CD4-positive, alpha-beta T cell treated with Interleukin-15 for 4 hours (primary cell): ENCODE results near the gene PDCD1.

Experiments used
- DNase-seq: peaks from one replicate; pipeline ENCODE4 v3.0.0-alpha.2; 2020; ENCODE audit warnings: low spot score

PDCD1 gene

DNA sequence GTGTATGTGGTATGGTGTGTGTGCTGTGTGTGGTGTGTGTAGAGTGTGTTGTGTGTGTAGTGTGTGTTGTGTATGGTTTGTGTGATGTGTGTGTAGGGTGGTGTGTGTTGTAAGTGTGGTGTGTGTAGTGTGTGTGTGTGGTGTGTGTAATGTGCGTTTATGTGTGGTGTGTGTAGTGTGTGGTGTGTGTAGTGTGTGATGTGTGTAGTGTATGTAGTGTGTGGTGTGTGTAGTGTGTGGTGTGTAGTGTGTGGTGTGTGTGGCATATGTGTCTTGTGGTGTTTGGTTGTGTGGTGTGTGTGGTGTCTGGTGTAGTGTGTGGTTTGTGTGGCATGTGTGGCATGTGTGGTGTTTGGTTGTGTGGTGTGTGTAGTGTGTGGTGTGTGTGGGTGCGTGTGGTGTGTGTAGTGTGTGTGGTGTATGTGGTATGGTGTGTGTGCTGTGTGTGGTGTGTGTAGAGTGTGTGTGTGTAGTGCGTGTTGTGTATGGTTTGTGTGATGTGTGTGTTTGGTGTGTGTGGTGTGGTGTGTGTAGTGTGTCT, 6.8 kb upstream of the PDCD1 start:
- DNase-seq: no peak

DNA sequence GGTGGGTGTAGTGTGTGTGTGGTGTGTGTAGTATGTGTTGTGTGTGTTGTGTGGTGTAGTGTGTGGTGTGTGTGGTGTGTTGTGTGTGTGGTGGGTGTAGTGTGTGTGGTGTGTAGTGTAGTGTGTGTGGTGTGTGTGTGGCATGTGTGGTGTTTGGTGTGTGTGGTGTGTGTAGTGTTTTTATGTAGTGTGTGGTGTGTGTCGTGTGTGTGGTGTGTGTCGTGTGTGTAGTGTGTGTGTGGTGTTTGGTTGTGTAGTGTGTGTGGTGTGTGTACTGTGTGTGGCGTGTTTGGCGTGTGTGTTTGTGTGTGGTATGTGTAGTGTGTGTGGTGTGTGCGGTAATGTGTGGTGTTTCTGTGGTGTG, 6.1 kb upstream of the PDCD1 start:
- DNase-seq: no peak

DNA sequence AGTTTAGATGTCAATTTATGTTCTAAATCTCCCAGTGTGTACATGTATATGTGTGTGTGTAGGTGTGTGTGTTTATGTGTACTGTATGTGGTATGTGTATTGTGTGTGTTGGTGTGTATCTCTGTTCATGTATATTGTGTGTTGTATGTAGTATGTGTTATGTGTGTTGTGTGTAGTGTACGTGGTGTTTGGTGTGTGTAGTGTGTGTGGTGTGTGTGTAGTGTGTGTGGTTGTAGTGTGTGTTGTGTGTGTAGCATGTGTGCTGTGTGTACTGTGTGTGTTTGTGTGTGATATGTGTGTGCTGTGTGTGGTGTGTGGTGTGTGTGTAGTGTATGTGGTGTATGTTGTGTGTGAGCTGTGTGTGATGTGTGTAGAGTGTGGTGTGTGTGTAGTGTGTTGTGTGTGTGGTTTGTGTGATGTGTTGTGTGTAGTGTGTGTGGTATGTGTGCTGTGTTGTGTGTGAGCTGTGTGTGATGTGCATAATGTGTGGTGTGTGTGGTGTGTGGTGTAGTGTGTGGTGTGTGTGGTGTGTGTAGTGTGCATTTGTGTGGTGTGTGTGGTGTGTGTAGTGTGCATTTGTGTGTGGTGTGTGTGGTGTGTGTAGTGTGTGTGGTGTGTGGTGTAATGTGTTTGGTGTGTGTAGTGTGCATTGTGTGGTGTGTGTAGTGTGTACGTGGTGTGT, 5.6 kb upstream of the PDCD1 start:
- DNase-seq: no peak

GRCh38 chr2:241863536-241863954, 4.9 kb upstream of the PDCD1 start:
- DNase-seq: peak; percentile 40

DNA sequence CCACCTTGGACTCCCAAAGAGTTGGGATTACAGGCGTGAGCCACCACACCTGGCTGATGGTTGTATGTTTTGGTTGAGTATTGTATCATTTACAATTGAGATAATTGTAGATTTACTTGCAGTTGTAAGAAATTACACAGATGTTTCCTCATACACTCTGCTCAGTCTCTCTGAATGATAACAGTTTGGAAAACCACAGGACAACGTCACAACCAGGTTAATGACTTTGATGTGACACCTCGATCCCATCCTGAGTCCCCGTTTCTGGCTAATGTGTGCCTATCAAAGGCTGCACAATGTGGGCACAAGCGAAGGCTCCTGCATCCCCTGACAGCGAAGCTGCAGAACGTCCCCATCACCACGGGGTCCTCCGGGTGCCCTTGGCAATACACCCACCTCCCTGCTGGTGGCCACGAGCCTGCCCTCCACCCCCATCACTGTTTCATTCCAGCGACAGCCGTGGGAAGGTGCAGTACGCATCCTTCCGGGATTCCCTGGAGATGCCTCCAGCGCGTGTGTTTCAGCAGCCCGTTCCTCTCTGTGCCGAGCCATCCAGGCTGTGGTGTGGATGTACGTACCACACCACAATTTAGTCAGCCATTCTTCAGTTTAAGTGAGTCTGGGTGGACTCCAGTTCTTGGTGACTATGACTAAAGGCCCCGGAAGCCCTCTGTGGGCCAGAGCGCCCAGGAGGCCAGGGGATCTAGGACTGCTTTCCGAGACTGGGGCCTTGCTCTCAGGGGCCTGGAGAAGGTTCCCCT, 4.3 kb upstream of the PDCD1 start:
- no peak for DNase-seq

DNA sequence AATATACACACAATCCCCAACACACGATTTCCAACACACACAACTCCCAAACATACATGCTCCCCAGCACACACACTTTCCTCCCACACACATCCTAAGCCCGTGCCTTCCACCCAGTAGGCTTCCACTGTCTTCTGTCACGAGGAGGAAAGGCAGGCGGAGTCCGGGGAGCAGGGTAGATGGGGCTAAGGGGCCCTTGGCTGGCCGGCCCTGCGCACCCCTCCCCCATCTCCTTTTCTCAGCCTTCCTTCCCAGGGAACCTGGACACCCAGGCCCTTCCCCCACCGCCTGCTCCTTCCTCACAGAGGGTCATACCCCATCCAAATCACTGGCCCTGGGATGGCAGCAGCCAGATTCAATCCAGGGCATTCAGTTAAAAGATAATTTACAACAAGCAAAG, 3.4 kb upstream of the PDCD1 start:
- DNase-seq: no peak

GRCh38 chr2:241861264-241861663, 2.6 kb upstream of the PDCD1 start:
- no peak for DNase-seq

DNA sequence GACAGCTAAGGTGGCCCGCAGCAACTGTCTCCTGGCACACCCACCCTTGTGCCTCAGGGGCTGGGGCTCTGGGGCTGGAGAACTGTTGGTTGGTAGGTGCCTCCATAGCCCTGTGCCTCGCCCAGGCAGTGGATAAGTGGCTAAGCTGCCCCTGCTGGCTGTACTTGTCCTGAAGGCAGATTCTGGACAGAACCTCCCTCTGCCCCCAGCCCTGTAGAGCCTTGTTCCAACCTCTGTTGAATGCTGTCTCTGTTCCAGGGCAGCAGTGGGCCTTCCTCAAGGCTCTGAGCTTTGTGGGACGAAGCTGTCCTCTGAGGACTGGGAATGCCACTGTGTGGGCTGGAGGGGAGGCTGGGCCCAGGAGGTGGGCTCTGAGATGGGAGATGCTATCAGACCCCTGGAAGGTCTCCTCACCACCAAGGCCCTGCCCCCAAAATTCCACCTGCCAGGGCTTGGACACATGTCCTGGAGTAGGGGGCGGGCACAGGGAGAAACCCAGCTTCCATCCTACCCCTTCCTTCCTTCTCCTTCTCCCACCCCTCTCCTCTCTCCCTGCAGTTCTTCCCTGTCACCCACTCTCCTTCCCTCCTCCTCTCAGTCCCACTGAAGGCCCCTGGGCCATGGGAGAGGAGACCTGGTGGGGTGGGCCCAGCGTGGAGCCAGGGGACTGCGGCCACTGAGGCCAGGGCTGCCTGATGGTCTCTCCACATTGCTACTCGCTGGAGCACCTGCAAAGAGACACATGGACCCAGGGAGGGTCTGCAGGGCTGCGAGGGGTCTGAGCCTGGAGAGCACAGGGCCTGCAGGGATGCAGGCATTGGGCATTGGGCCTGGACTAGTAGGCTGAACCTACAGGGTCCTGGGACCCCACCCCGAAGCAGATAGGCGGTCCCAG, 1.7 kb upstream of the PDCD1 start:
- no peak for DNase-seq

GRCh38 chr2:241859436-241860183, 916 bp upstream of the PDCD1 start:
- peak; percentile 40 for DNase-seq

GRCh38 chr2:241859017-241859435, 332 bp upstream of the PDCD1 start:
- no peak for DNase-seq

DNA sequence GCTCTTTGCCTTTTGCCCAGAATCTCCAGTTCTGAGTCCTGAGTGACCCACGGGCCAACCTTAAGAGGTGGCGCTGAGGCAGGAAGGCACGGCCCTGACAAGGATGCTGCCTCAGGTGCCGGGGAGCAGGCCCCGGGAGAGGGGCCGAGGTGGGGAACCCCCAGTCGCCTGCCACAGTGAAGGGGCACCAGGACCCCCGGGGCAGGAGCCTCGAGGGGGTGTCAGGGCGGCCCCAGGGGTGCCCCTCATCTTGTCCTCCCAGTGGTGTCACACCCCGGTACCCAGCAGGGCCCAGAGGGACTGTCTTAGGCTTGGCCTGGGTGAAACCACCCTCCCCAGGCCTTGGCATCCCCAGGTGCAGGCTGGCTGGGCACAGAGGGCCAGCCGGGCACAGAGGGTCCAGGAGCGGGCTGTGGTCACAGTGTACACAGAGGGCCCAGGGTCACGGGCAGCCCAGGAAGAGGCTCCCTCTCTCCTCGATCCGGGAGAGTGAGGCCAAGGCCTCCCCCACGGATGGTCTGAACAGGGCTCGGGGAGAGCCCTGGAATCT, 1.0 kb downstream of the PDCD1 start:
- DNase-seq: no peak

GRCh38 chr2:241857041-241857541, 1.6 kb downstream of the PDCD1 start:
- no peak for DNase-seq

DNA sequence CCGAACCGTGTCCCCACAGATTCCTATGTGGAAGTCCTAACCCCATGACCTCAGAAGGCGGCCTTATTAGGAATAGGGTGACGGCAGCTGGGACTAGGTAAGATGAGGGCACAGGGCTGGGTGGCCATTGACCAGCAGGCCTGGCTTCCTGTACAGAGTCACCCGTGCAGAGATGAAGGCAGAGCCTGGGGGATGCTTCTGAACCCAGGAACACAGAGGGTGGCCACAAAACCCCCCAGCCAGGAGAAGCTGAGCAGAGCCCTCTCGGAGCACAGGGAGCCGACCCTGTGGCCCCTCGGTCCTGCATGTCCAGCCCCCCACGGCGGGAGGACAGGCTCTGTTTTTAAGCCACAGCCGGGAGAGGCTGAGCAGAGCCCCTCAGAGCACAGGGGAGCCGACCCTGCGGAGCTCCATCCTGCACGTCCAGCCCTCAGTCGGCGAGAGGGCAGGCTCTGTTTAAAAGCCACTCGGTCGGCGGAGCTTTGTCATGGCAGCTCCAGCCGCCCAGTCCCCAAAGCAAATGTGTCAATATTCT, 2.7 kb downstream of the PDCD1 start:
- DNase-seq: no peak

DNA sequence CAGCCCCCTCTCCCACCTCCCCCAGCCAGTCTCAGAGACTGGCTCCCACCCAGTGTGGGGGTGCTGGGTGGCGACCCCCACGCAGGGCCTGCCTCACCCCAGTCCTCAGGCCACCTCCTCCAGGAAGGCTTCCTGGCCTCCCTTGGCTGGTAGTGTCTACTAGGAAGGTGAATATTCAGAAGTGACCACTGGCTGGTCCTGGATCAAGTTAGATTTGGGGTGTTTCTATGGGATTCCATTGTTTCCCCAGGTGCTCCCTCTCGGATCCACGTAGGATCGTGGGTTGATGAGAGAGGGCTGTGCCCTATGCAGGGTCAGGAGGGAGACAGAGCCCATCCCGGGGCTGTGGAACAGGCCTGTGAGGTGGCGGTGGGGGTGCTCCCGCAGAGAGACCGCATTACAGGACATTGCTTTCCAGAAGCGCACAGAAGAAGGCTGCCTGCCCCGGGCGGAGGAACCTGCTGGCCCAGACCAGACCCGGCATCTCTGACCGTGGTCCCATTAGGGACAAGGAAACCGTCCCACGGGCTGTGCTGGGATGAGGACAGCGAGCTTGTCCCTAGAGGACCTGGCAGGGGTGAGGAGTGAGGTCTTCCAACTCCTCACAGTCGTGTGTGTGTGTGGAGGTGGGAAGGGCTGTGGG, 3.3 kb downstream of the PDCD1 start:
- no peak for DNase-seq

- no peak for DNase-seq
Measured at GRCh38 chr2:241854342-241855244, 4.1 kb downstream of the PDCD1 start.

GRCh38 chr2:241853651-241854341, 4.9 kb downstream of the PDCD1 start:
- no peak for DNase-seq

GRCh38 chr2:241852981-241853631, 5.6 kb downstream of the PDCD1 start:
- no peak for DNase-seq
